GM13976 (cell line): ENCODE measurements around the gene HAT1.

Experiments
- DNase-seq: peaks from one replicate; pipeline ENCODE4 v3.0.0; 2012; ENCODE audit warnings: low spot score
- in situ Hi-C: fragments of 300-500 bp; cut with MboI; formaldehyde crosslinking; loops from one replicate; pipeline ENCODE4 v1.12.0; 2022; ENCODE audit warnings: low sequenced_read_pairs, mixed read lengths, inconsistent platforms; ENCODE audit not compliant: unreplicated experiment
- TF ChIP-seq, protein P1 (sequence below): IDR thresholded peaks from 2 replicates; pipeline ENCODE4 v1.5.1; 2012; ENCODE audit warnings: borderline replicate concordance, mild to moderate bottlenecking; ENCODE audit not compliant: insufficient read depth; ENCODE audit errors: extremely low read depth, missing control alignments, control extremely low read depth

The HAT1 gene

GRCh38 chr2:171964308-171964707, 42.0 kb downstream of the HAT1 start:
- TF ChIP-seq, protein P1, sequence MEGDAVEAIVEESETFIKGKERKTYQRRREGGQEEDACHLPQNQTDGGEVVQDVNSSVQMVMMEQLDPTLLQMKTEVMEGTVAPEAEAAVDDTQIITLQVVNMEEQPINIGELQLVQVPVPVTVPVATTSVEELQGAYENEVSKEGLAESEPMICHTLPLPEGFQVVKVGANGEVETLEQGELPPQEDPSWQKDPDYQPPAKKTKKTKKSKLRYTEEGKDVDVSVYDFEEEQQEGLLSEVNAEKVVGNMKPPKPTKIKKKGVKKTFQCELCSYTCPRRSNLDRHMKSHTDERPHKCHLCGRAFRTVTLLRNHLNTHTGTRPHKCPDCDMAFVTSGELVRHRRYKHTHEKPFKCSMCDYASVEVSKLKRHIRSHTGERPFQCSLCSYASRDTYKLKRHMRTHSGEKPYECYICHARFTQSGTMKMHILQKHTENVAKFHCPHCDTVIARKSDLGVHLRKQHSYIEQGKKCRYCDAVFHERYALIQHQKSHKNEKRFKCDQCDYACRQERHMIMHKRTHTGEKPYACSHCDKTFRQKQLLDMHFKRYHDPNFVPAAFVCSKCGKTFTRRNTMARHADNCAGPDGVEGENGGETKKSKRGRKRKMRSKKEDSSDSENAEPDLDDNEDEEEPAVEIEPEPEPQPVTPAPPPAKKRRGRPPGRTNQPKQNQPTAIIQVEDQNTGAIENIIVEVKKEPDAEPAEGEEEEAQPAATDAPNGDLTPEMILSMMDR = no peak
- in situ Hi-C loops = no loop called here
- no peak for DNase-seq

DNA sequence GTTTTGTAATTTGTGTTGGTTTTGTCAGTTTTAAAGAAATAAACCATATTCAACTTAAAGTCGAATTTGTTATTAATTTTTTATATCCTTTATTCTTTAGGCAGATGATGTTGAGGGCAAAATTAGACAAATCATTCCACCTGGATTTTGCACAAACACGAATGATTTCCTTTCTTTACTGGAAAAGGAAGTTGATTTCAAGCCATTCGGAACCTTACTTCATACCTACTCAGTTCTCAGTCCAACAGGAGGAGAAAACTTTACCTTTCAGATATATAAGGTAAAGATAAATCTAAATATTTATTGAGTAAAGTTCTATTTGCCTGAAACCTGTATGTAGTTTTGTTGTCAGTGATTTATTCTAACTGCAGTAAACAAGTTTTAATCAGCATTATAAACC, 43.0 kb downstream of the HAT1 start:
- TF ChIP-seq, protein P1 = no peak
- no peak for DNase-seq
- in situ Hi-C loops = no loop called here

DNA sequence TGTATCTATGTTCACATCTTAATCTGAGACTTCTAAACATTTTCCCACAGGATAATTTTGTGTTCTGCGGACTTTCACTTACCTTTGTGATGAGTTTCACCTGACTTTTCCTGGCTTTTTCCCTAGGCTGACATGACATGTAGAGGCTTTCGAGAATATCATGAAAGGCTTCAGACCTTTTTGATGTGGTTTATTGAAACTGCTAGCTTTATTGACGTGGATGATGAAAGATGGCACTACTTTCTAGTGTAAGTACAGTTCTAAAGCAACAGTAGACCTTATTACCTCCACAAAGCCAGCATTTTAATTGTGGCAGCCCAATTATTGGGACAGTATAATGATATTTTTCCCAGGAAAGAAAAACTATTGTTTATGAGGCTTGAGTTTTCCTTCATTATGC, 43.4 kb downstream of the HAT1 start:
- no peak for DNase-seq
- in situ Hi-C loops = no loop called here
- TF ChIP-seq, protein P1 = no peak

DNA sequence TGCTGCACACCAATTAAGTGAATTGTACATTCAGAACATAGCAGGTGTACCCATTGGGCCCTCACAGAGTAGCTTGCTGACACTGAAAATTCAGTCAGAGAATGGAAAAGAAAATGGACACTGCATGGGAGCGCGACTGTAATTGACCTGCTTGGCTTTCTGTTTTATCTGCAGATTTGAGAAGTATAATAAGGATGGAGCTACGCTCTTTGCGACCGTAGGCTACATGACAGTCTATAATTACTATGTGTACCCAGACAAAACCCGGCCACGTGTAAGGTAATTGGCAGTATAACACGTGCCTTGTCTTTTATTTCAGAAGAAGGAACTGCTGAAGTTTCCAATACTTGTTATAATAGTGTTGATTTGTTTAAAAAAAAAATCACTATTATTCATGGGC, 44.0 kb downstream of the HAT1 start:
- TF ChIP-seq, protein P1 = no peak
- DNase-seq = no peak
- in situ Hi-C loops = no loop called here

DNA sequence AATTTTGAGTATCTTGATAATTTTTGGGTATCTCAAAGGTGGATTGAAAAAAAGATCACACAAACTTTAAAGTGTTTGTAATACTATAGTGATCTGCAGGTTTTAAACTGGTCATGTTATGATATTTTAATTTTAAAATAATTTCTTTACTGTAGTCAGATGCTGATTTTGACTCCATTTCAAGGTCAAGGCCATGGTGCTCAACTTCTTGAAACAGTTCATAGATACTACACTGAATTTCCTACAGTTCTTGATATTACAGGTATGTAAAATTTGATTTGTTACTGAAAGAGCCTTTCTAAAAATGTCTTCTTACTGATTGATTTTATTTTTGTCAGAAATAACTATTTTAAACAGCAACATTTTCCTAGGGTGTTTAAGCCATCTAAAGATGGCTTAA, 44.4 kb downstream of the HAT1 start:
- in situ Hi-C loops = no loop called here
- DNase-seq = no peak
- TF ChIP-seq, protein P1 = no peak

- TF ChIP-seq, protein P1 = no peak
- DNase-seq = no peak
- in situ Hi-C loops = no loop called here
Measured at GRCh38 chr2:171968509-171968908, 46.2 kb downstream of the HAT1 start.
